Activated CD4-positive, alpha-beta T cell treated with anti-CD3 and anti-CD28 coated beads, Interleukin-2, amount 10 ng/mL, durations not matched to agents 7 days and 5 days (primary cell): ENCODE results near the gene GALNT5. TPM values are rescaled to one million over a fixed set of nuclear protein-coding genes. Genes with fewer than 3 reads are reported as not detected.

Experiments
- total RNA-seq, 2 experiments: library from RNA; stranded (reverse); gene quantifications; one replicate each; pipeline ENCODE4 v1.2.3, GENCODE V29; 2021

Gene GALNT5
- total RNA-seq, 2 experiments from 2014 or later: not detected

Other genes starting within 250 kb of the GALNT5 start
- gene ERMN, start 68.1 kb downstream of the GALNT5 start, total RNA-seq: 1 to 10 TPM; 2.7 to 3.5 TPM
- gene CYTIP, start 186.4 kb downstream of the GALNT5 start, total RNA-seq: 100 to 1,000 TPM; 234 to 279 TPM